ENCODE data around the gene ROBO2.

DNA sequence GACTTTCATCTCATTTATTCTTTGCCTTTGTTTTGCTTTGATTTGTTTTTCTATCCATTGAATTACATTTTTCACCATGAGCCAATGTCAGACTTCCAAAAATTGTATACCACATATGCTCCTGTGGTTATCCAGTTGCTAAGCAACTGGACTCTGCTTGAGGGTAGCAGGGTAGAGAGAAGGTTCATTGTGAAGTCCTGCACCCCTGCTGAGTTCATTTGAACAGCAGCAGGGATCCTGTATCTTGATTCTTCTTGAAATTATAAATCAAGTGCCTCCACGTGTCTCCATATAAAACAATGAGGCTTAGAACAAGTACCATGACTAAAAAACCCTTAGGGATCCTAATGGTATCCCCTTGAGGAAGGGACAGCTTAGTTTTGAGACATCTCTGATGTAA, 449.3 kb downstream of the ROBO2 start:
- TF ChIP-seq, protein P1, sequence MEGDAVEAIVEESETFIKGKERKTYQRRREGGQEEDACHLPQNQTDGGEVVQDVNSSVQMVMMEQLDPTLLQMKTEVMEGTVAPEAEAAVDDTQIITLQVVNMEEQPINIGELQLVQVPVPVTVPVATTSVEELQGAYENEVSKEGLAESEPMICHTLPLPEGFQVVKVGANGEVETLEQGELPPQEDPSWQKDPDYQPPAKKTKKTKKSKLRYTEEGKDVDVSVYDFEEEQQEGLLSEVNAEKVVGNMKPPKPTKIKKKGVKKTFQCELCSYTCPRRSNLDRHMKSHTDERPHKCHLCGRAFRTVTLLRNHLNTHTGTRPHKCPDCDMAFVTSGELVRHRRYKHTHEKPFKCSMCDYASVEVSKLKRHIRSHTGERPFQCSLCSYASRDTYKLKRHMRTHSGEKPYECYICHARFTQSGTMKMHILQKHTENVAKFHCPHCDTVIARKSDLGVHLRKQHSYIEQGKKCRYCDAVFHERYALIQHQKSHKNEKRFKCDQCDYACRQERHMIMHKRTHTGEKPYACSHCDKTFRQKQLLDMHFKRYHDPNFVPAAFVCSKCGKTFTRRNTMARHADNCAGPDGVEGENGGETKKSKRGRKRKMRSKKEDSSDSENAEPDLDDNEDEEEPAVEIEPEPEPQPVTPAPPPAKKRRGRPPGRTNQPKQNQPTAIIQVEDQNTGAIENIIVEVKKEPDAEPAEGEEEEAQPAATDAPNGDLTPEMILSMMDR (IDR thresholded peaks at IDR 0.05; ENCODE audit: poor library complexity), result no peak
- TF ChIP-seq EZH2 (IDR thresholded peaks at IDR 0.05; ENCODE audit: borderline replicate concordance), result no peak

Data from hepatocyte (in vitro differentiated cells).